Prostate gland (tissue), 2 donors: ENCODE data around the gene PLVAP. TPM values are rescaled to one million over a fixed set of nuclear protein-coding genes. Genes with fewer than 3 reads are reported as not detected.

Experiments used
- DNase-seq: peaks from one replicate; pipeline ENCODE4 v3.0.0-alpha.2; 2019; ENCODE audit warnings: low spot score
- H3K27ac ChIP-seq, 2 donors: fragments of 200-600 bp; sonication (generic); 2 replicates each; pipeline ENCODE4 v1.5.1; 2017 to 2019
- H3K27me3 ChIP-seq: fragments of 200-600 bp; sonication (generic); replicated peaks from 2 replicates; pipeline ENCODE4 v1.5.1; 2019; ENCODE audit not compliant: insufficient read depth
- H3K36me3 ChIP-seq, 2 donors: fragments of 200-600 bp; sonication (generic); 1 replicate in 1 of 2; 2 replicates in 1 of 2; pipeline versions ENCODE4 v1.5.1 to v1.8.1; 2017 to 2019
- H3K4me1 ChIP-seq: fragments of 200-600 bp; sonication (generic); replicated peaks from 2 replicates; pipeline ENCODE4 v1.5.1; 2019
- H3K4me3 ChIP-seq, 2 donors: fragments of 200-600 bp; sonication (generic); 2 replicates each; pipeline ENCODE4 v1.5.1; 2017 to 2019
- H3K9me3 ChIP-seq: fragments of 200-600 bp; sonication (generic); 2 replicates; pipeline ENCODE4 v1.5.1; 2017
- CTCF ChIP-seq, 4 experiments: fragments of 200-600 bp in 2 of 4; fragments of 450-650 bp in 2 of 4; sonication (generic) in 2 of 4; IDR thresholded peaks; 1 replicate in 3 of 4; 2 replicates in 1 of 4; pipeline ENCODE4 v1.5.1; 2016 to 2019; ENCODE audit warnings: antibody characterized with exemption in 4 of 4, mild to moderate bottlenecking in 2 of 4, moderate library complexity in 2 of 4
- POLR2A ChIP-seq: fragments of 450-650 bp; IDR thresholded peaks from one replicate; pipeline ENCODE4 v1.6.1; 2016; ENCODE audit warnings: antibody characterized with exemption, mild to moderate bottlenecking
- POLR2AphosphoS5 ChIP-seq: sonication (generic); formaldehyde crosslinking; IDR thresholded peaks from one replicate; pipeline ENCODE4 v1.6.1; 2017; ENCODE audit warnings: antibody characterized with exemption
- WGBS: methylation state at CpG from one replicate; pipeline ENCODE4 v1.1.5; 2018; 5-methylcytosine and 5-hydroxymethylcytosine counted together
- intact Hi-C: fragments of 100-400 bp; cut with DNase I; formaldehyde crosslinking; loops from one replicate; pipeline ENCODE4 v1.14.2; 2022
- total RNA-seq, 2 donors: library from RNA; depleted of rRNA; stranded (reverse); fragments of >200 nt; gene quantifications; one replicate each; pipeline ENCODE4 v1.1.0, GENCODE V29; 2016

PLVAP gene
- total RNA-seq, 2 donors from 2014 or later = 33.5 to 35.4 TPM

GRCh38 chr19:17323300-17323963 is 53.7 kb downstream of the PLVAP start:
- Histone ChIP-seq H3K4me3 (no peak overlapping the region), H3K4me1 (peaks cover 9% of the 10 kb centered on the region), H3K36me3 (peaks cover 0 to 11% of the 10 kb centered on the region in 2 donors), H3K9me3 (no peaks in the 10 kb centered on the region), H3K27ac (no peak overlapping the region), H3K27me3 (no peaks in the 10 kb centered on the region)
- TF ChIP-seq CTCF (IDR thresholded peaks at IDR 0.05) (no peak), POLR2AphosphoS5 (no peak), POLR2A (no peak)
- intact Hi-C loops = no loop called here
- no peak for DNase-seq
- 51% methylated on average over 49 of the region's 56 CpGs for WGBS

- intact Hi-C loops = no loop called here
- H3K36me3 ChIP-seq = peaks cover 0 to 11% of the 10 kb centered on the region in 2 donors
- no peak overlapping the region for H3K27ac ChIP-seq
- H3K27me3 ChIP-seq = no peaks in the 10 kb centered on the region
- no peak overlapping the region for H3K4me3 ChIP-seq
- TF ChIP-seq POLR2A (no peak), CTCF (IDR thresholded peaks at IDR 0.05) (no peak), POLR2AphosphoS5 (no peak)
- peaks cover 7% of the 10 kb centered on the region for H3K4me1 ChIP-seq
- no peak for DNase-seq
- no peaks in the 10 kb centered on the region for H3K9me3 ChIP-seq
- 66% methylated on average over 10 of the region's 10 CpGs for WGBS
These were observed 54.3 kb downstream of the PLVAP start for GRCh38 chr19:17322854-17323253.

- Histone ChIP-seq H3K9me3 (no peaks in the 10 kb centered on the region), H3K4me1 (no peaks in the 10 kb centered on the region), H3K36me3 (peaks cover 0 to 11% of the 10 kb centered on the region in 2 donors), H3K27ac (no peak overlapping the region), H3K27me3 (no peaks in the 10 kb centered on the region), H3K4me3 (no peak overlapping the region)
- intact Hi-C loops = no loop called here
- WGBS = 68% methylated on average over 14 of the region's 19 CpGs
- no peak for DNase-seq
- TF ChIP-seq POLR2A (no peak), POLR2AphosphoS5 (no peak), CTCF (IDR thresholded peaks at IDR 0.05) (no peak)
These were observed 55.3 kb downstream of the PLVAP start for GRCh38 chr19:17321655-17322489.

- H3K27ac ChIP-seq = no peak overlapping the region
- no peaks in the 10 kb centered on the region for H3K4me1 ChIP-seq
- H3K9me3 ChIP-seq = no peaks in the 10 kb centered on the region
- intact Hi-C loops = no loop called here
- no peaks in the 10 kb centered on the region for H3K27me3 ChIP-seq
- H3K4me3 ChIP-seq = no peak overlapping the region
- H3K36me3 ChIP-seq = peaks cover 0 to 11% of the 10 kb centered on the region in 2 donors
- TF ChIP-seq POLR2A (no peak), POLR2AphosphoS5 (no peak), CTCF (IDR thresholded peaks at IDR 0.05) (no peak)
- 85% methylated on average over 11 of the region's 11 CpGs for WGBS
- no peak for DNase-seq
These were observed 56.7 kb downstream of the PLVAP start for GRCh38 chr19:17320435-17320834.
